GM21825 (cell line): ENCODE data around the gene ASCC1.

Experiments used
- ATAC-seq: cut with Tn5 transposase; IDR thresholded peaks from one replicate; pipeline ENCODE4 v1.9.1; 2021; ENCODE audit warnings: mild to moderate bottlenecking, moderate library complexity; ENCODE audit not compliant: unreplicated experiment

The ASCC1 gene

DNA sequence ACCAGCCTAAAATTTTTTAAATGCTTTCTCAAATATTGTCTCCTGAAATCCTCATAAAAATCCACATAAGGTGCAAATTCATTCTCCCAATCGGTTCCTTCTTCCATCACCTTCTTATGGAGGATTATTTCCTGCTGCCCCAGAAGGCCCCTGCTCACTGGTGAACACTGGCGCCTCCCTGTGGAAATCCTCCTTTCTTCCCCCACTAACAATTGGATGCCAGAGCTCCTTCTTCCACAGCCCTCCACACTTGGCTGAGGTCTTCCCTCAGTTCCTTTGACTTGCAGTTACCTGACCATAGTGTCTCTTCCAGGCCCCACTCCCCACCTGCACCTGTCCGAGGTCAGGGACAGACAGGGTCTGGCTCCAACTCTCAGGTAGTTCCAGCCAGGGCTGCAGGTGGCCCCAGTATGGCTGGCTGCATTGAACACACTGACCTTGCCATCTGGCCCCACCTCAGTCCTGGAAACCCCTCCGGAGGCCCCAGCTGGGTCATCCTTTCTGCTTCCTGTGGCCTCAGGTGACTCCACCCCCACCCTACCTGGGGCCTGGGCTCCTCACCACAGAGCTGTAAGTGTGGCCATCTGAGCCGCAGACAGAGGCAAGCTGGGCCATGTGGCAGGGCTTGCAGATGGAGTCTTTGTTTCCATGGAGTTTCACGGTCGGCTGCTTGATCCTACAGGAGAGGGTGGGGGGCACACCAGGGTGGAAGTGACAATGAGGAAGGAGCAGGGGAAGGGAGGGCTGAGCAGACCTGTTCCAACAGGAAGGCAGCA lies 146.1 kb downstream of the ASCC1 start:
- no peak for ATAC-seq

DNA sequence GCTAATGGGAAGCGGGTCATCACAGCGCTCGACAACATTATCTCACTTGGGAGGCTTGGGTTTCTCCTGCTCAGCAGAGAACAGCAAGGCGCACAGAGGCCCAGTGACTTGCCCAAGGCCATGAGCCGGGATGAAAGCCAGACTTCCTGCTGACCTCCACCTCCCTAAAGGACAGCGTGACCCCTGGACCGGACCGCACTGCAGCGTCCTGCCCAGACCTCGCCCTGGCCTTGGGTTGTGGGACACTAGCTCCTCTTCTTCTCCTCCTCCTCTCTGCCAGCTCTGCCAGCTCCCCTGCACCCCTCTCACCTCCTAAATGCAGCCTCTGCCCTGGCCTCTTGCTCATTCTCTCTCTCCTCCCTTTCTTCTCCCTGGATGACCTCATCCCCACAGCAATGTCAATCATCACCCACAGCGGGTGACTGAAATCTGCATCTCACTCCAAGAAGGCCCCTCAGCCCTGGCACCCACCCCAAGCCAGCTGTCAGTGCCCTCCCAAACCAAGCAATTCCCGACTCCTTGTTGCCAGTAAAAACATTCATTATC lies 147.1 kb downstream of the ASCC1 start:
- no peak for ATAC-seq

- no peak for ATAC-seq
Measured at GRCh38 chr10:72068126-72068765, 147.8 kb downstream of the ASCC1 start.

- no peak for ATAC-seq
Measured at GRCh38 chr10:72067463-72068125, 148.5 kb downstream of the ASCC1 start.

DNA sequence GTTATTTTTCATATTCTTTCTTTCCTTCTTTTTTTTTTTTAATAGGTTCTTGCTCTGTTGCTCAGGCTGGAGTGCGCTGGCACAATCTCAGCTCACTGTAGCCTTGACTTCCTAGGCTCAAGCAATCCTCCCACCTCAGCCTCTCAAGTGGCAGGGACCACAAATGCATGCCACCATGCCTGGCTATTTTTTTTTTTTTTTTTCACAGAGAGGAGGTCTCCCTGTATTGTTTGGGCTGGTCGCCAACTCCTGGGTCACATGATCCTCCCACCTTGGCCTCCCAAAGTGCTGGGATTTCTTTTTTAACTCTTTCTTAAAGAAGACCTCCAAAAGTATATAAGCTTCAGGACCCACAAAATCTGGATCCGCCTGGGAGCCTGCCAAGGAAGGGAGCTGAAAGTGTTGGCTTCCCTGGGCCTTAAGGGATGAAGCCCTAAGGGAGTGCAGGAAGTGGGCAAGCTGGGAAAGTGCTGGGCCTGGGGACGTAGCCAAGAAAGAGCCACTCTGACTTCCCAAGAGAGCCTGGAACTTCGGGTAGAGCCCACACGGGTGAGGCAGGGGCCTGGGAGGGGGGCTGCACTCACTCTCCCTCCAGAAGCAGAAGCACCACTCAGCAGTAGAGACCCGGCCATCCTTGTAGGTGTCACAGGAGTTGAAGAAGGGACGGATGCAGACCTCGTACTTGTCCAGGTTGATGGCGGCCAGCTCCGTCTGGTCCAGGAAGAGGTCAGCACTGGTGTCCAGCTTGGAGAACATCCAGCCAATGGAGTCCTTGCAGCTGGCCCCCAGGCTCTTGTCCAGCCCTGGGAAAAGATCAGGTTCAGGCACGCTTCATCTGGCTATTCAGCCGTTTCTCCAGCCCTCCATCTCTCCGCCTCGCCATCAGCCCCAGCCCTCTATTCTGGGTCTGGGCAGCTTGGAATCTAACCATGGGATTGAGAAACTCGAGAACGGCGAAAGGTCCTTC lies 149.5 kb downstream of the ASCC1 start:
- no peak for ATAC-seq

DNA sequence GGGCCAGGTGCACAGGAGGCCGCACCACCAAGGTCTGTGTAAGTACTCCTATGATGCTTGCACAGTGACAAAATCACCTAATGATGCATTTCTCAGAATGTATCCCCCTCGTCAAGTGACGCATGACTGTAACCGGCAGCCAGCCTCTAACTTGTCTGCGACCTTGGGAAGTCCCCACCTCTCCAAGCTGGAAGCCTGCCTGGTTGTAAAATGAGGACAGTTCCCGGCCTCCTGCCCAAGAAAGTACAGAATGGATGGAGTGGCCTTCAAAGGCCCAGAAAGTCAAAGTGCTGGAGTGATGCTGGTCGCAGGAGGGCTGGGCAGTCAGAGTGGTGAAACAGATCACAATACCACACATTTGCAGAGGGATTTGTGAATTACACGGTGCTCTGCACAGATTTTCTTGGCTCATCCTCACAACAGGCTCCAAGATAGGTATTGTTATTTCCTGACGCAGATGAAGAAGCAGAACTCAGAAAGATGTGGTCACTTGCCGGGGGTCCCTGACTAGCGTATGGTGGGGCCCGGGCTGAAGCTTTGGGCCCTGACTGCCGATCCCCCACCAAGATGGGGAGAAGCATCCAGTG lies 150.5 kb downstream of the ASCC1 start:
- no peak for ATAC-seq

DNA sequence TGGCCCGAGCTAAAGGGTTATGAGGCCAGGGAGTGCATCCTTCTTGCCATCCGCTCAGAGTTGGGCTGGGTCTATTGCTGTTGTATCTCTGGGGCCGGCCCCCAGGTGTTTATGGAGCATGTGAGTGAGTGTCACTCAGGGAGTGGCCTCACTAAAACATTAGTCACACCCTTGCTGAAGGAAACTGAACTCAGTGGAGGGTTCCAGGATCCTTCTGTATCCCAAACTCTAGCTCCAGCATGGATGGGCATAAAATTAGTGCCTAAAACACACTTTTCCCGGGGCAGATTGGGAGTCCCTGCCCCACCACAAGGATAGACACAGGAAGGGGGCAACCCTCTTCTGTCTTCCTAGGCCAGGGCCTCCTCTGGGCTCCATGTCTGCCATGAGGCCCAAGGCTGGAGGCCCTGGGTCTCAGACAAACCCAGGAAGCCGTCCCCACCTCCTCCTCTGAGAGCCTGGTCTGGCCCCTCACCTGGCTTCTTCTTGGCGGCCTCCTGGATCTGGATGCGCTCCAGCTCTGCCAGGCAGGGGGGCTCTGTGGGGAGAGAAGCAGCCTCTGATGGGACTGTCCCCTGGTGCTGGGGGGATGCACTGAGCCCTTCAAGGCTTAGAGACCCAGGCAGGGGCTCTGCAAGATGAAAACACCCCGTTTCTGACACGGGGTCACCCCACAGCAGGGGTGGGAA lies 152.2 kb downstream of the ASCC1 start:
- no peak for ATAC-seq

DNA sequence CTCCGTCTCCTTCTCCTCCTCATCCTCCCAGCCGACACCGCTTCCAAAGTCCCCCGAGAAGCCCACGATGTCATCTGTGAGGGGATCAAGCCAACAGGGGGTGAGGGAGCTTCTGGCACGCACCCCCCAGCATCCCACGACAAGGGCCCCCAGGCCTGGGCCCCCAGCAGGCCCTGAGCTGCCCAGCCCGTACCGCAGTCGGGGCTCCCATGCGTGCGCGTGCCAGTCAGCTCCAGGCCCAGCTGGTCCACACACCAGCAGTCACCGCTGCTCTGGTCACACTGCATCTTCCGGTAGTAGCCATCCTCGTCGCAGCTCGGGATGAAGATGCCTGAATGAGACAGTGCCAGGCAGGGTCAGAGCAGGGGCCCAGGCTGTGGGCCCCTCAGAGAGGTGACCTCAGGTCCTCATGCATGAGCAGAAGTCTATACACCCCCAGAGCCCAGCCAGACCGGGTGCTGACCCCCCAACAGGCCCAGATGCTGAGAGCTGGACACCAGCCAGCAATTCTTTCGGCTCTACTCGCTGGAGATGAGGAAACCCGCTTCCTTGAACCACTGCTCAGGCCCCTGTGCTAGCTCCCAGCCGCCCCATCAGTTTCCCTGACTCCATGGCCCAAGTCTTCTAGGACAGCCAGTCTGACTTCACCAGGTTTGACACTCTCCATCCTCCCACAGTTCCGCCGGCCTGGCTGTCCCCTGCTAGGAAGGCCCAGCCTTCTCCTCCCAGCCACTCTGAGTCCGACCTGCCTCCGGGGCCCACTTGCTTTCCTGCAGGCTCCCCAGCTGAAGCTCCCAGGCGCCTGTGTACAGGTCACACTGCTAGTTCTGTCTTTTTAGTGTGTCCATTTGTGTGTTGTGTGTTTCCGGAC lies 153.0 kb downstream of the ASCC1 start:
- no peak for ATAC-seq

GRCh38 chr10:72062382-72062781 lies 153.7 kb downstream of the ASCC1 start:
- ATAC-seq = no peak

- no peak for ATAC-seq
Measured at GRCh38 chr10:72061930-72062329, 154.1 kb downstream of the ASCC1 start.

- ATAC-seq = no peak
Measured at GRCh38 chr10:72061491-72061890, 154.6 kb downstream of the ASCC1 start.

DNA sequence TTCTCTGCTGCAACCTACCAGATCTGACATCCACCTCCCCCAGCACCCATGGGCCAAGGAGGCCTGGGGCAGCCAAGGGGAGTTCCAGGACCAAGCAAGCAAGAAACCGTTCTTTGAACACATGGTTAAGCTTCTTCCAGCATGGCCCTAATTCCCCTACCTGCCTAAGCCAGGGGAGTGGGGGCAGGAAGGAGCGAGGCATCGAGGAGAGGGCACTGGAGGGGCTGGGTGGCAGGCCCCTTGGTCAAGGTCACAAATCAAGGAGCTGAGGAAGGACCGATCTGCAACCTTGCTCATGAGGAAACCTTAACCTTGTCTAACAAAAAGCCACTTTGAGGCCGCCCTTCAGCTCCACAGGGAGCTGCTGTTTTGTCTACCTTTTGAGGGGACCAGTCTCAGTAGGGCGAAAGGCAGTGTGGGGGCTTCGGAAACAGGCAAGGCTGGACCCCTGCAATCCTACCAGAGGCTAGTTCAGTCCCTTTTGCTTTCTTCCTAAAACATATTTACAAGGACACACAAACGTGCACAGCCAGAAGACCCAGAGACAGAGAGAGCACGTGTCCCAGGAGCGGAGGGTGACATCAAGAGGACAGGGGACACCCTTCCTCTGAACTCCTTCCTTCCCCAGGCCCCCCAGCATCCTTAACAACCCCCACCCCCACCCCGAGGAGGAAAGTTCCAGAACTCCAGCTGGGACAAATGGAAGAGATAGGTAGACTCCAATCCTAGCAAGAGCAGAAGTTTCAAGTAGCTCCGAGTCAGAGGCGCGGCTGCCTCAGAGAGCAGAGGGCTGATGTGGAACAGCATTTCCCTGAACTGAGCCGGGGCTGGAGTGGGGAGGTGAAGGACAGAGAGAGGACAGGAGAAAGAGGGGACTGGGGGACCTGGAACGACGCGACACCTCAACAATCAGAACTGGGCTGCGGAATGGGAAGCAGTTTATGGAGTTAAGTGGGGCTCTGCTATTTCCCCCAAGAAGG lies 155.9 kb downstream of the ASCC1 start:
- ATAC-seq = no peak

DNA sequence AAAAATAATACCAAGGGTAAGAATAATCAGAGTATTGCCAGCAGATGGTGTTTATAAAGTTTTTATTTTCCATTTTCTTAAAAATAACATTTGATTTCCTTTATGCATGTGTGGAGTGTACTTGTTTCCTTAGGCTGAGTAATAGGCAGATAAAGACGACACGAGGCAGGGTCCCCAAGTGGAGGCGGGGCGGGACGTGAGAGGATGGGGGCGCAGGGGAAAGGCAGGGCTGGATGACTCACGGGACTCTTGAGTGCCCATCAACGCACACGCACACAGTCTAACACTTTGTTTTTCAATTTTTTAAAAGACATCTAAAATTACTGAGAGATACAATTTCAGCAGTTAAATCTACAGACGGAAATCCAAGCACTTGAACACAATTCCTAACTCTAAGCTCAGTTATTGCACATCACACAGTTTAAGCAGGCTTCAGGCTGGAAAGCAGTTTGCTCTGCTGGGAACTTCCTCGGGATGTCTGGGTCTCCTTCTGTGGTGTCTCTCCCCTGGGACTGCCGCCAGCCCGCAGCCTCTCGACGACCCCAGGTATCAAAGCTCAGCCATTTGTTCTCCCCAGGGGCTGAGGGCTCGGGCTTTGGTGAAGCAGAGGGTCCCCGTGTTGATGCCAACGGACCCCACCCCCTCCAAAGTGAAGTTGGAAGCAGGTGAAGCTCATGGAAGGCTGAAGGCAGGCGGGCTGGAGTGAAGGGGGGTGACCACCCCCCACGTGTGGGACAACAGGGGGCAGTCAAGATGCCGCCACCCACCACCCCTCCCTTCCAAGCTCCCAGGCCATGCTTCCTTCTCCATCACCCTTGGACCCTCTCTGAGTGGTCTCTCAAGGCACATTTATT lies 156.9 kb downstream of the ASCC1 start:
- ATAC-seq = no peak

GRCh38 chr10:72058347-72058898 lies 157.7 kb downstream of the ASCC1 start:
- no peak for ATAC-seq

DNA sequence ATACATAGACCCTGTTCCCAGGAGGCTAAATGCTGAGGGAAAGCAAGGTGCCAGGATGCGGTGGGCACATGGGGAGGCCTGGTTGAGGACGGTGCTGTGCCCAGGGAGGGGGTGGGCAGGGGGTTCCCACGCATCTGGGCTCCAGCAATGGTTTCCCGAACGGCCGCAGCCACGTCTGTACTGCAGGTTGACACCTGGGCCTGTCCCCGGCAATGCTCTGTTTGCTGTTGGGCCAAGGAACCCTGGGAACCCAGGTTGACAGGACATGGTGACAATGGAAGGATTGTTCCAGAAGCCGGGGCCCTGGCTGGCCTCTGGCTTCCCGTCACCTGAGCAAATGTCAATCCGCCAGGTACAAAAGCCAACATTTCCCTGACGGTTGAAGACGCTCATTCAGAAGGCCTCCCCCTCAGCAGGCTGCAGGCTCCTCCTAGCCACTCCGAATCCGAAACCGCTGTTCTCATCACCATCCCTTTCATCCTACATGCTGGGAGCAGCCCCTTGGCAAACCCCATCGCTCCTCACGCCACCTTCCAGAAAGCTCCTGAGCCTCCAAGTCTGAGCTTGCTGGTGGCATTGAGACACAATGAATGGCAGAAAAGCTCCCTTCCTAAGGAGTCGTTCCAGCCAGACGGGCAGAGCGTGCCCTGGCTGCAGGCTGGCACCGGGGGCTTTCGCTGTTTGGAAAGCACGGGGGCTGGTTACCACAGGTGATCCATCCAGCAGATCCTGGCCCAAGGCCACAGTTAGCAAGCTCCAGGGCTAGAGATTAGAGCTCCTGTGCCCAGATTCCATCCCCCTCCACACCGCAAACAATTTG lies 158.9 kb downstream of the ASCC1 start:
- no peak for ATAC-seq
